B cell (primary cell): Measurements from ENCODE around the gene NLRC5. TPM values are rescaled to one million over a fixed set of nuclear protein-coding genes. Genes with fewer than 3 reads are reported as not detected.

Experiments used
- ATAC-seq: fragments of 200-7000 bp; cut with Tn5 transposase; one replicate; pipeline ENCODE4 v1.10.0; 2021; ENCODE audit warnings: low read depth, mild to moderate bottlenecking, moderate number of reproducible peaks, moderate library complexity
- CTCF ChIA-PET: fragments of 350-600 bp; sonication (Branson Sonifier 250); formaldehyde crosslinking; loops from one replicate; lab custom pipeline; 2021; ENCODE audit warnings: antibody characterized with exemption, inconsistent platforms; lab: Charles Lee
- POLR2A ChIA-PET: fragments of 350-600 bp; sonication (Branson Sonifier 250); formaldehyde crosslinking; loops from one replicate; lab custom pipeline; 2021; ENCODE audit warnings: antibody characterized with exemption; lab: Charles Lee
- DNase-seq: peaks from one replicate; pipeline ENCODE4 v3.0.0; 2013
- H2AFZ ChIP-seq: 2 replicates; pipeline ENCODE4 v1.6.1; 2012; ENCODE audit warnings: mild to moderate bottlenecking, low read depth, low read length; ENCODE audit not compliant: insufficient read depth, poor library complexity, severe bottlenecking
- H3K27ac ChIP-seq, 2 donors: 1 replicate in 1 of 2; 2 replicates in 1 of 2; pipeline ENCODE4 v1.5.1; 2012 to 2013; ENCODE audit warnings: low read length in 2 of 2, mild to moderate bottlenecking in 2 of 2, moderate library complexity in 1 of 2
- H3K27me3 ChIP-seq, 4 experiments: fragments of 200-600 bp in 1 of 4; sonication (generic) in 1 of 4; replicated peaks in 1 of 4; 1 replicate in 2 of 4; 2 replicates in 2 of 4; pipeline versions ENCODE4 v1.6.1 to v1.7.0; 2013 to 2016; ENCODE audit warnings: low read length in 3 of 4, mild to moderate bottlenecking in 2 of 4, mixed read lengths in 1 of 4, moderate library complexity in 1 of 4; ENCODE audit not compliant: insufficient read depth in 4 of 4, control insufficient read depth in 3 of 4; ENCODE audit errors: control extremely low read depth in 1 of 4
- H3K36me3 ChIP-seq, 2 experiments: replicated peaks in 1 of 2; 1 replicate in 1 of 2; 2 replicates in 1 of 2; pipeline versions ENCODE4 v1.6.1 to v1.7.1; 2013; ENCODE audit warnings: low read length in 1 of 2; ENCODE audit not compliant: insufficient read depth in 2 of 2, control insufficient read depth in 1 of 2; ENCODE audit errors: control extremely low read depth in 1 of 2, extremely low read depth in 1 of 2
- H3K4me1 ChIP-seq, 2 donors: fragments of 200-600 bp in 1 of 2; sonication (generic) in 1 of 2; 1 replicate in 1 of 2; 2 replicates in 1 of 2; pipeline versions ENCODE4 v1.5.1 to v1.6.1; 2013 to 2017; ENCODE audit warnings: low read length in 2 of 2; ENCODE audit not compliant: control insufficient read depth in 2 of 2, insufficient read depth in 2 of 2
- H3K4me2 ChIP-seq: replicated peaks from 2 replicates; pipeline ENCODE3; 2012; ENCODE audit warnings: mild to moderate bottlenecking, low read depth, low read length; ENCODE audit not compliant: poor library complexity, severe bottlenecking
- H3K4me3 ChIP-seq, 5 experiments: fragments of 200-600 bp in 1 of 5; sonication (generic) in 1 of 5; 1 replicate in 3 of 5; 2 replicates in 2 of 5; pipeline versions ENCODE4 v1.5.1 to v1.7.0; 2011 to 2016; ENCODE audit warnings: low read length in 4 of 5, mild to moderate bottlenecking in 4 of 5, low read depth in 2 of 5, control low read depth in 1 of 5, moderate library complexity in 1 of 5; ENCODE audit not compliant: insufficient read depth in 1 of 5; ENCODE audit errors: control extremely low read depth in 1 of 5, extremely low read depth in 1 of 5
- H3K79me2 ChIP-seq: fragments of 200-600 bp; sonication (generic); one replicate; pipeline ENCODE4 v1.6.0; 2016; ENCODE audit warnings: low read length; ENCODE audit not compliant: control insufficient read depth, insufficient read depth
- H3K9ac ChIP-seq: fragments of 200-600 bp; sonication (generic); 2 replicates; pipeline ENCODE4 v1.6.1; 2017; ENCODE audit warnings: mild to moderate bottlenecking, low read length, moderate library complexity
- H3K9me3 ChIP-seq, 3 donors: one replicate each; pipeline versions ENCODE4 v1.6.1 to v1.7.1; 2013; ENCODE audit warnings: low read length in 2 of 3; ENCODE audit not compliant: control insufficient read depth in 2 of 3, insufficient read depth in 1 of 3; ENCODE audit errors: control extremely low read depth in 1 of 3
- H4K20me1 ChIP-seq: 2 replicates; pipeline ENCODE4 v1.6.0; 2012; ENCODE audit warnings: mild to moderate bottlenecking, low read length; ENCODE audit not compliant: insufficient read depth, control insufficient read depth, poor library complexity, severe bottlenecking
- H3K27ac Mint-ChIP-seq: one replicate; pipeline ENCODE4 v1.8.0; 2021; ENCODE audit warnings: mixed read lengths
- H3K27me3 Mint-ChIP-seq: one replicate; pipeline ENCODE4 v1.8.0; 2021; ENCODE audit warnings: mixed read lengths
- H3K4me1 Mint-ChIP-seq: one replicate; pipeline ENCODE4 v1.8.0; 2021; ENCODE audit warnings: mixed read lengths
- H3K4me3 Mint-ChIP-seq: one replicate; pipeline ENCODE4 v1.8.0; 2021; ENCODE audit warnings: mixed read lengths
- H3K9me3 Mint-ChIP-seq: one replicate; pipeline ENCODE4 v1.8.0; 2022; ENCODE audit warnings: mixed read lengths; ENCODE audit not compliant: insufficient read depth
- CTCF ChIP-seq: fragments of 200-600 bp; IDR thresholded peaks from one replicate; pipeline ENCODE4 v1.8.0; 2022; ENCODE audit warnings: antibody characterized with exemption, mild to moderate bottlenecking
- EZH2 ChIP-seq: IDR thresholded peaks from 2 replicates; pipeline ENCODE4 v1.6.1; 2012; ENCODE audit warnings: borderline replicate concordance, low read depth, mild to moderate bottlenecking, moderate library complexity, low read length; ENCODE audit not compliant: insufficient read depth, poor library complexity, severe bottlenecking
- WGBS: methylation state at CpG from one replicate; pipeline ENCODE4 v1.1.5; 2013; ENCODE audit warnings: missing lambda C conversion rate; ENCODE audit not compliant: insufficient coverage; 5-methylcytosine and 5-hydroxymethylcytosine counted together
- intact Hi-C: fragments of 100-400 bp; cut with micrococcal nuclease; formaldehyde crosslinking; loops from one replicate; pipeline ENCODE4 v1.10.0; 2022
- polyA plus RNA-seq: library from polyadenylated mRNA; depleted of rRNA; stranded (reverse); fragments of >200 nt; gene quantifications from 2 replicates; pipeline ENCODE4 v1.2.3, GENCODE V29; 2012
- total RNA-seq, 2 donors: library from RNA; stranded (reverse); fragments of 120-200 nt in 1 of 2; gene quantifications; 1 replicate in 1 of 2; 2 replicates in 1 of 2; pipeline versions ENCODE4 v1.2.3 to v1.2.4, GENCODE V29; 2013 to 2022

NLRC5 gene
- total and polyA plus RNA-seq, 2 donors (not counting 1 experiment from before 2014, with no cell fraction given): 349 to 510 TPM

DNA sequence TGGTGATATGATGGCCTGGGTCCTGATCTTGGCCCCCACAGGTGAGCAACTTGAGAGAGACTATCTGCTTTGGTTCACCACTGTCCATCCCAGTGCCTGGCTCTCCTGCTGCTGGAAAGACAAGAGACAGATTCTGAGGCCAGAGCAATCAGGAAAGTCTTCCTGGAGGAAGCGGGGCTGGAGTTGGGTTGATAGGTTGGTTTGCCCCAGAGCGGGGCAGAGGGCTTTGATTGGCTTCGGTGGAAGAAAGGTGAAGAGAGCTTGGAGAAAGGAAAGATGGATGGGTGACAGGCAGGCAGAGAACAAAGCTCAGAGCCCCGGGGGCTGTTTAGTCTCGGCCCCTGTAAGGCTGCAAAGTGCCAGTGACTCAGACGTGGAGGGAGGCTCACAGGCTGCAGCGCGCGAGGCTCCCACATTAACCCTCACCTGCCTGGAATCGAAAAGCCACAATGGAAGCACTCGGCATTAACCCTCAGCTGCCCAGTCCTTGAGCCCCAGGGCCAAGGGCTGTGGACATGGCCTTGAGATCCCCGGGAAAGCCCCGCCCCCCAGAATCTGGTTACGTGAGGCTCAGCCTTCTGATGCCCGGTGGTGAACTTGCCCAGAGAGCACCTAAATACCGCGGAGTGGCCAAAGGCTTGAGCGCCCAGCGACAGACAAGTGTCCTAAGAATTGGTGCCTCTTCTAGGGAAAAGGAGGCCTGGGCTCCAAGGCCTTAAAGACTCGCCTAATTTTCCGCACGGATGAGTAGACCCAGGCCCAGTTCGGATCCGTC lies 102.0 kb downstream of the NLRC5 start:
- Mint-ChIP-seq H3K9me3 (no peaks in the 10 kb centered on the region), H3K4me1 (peaks cover 11% of the 10 kb centered on the region), H3K4me3 (peak overlapping the region; percentile 59), H3K27me3 (peaks cover 24% of the 10 kb centered on the region), H3K27ac (no peak overlapping the region)
- H3K4me2 ChIP-seq: peak overlapping the region; percentile 91
- peak overlapping the region; percentile 72 for H2AFZ ChIP-seq
- TF ChIP-seq CTCF (no peak), EZH2 (no peak)
- H3K79me2 ChIP-seq: no peaks in the 10 kb centered on the region
- peaks cover 13 to 14% of the 10 kb centered on the region in 2 donors for H3K4me1 ChIP-seq
- 38% methylated on average over 23 of the region's 24 CpGs for WGBS
- H3K36me3 ChIP-seq: no peaks in the 10 kb centered on the region
- DNase-seq (peak; percentile 23), ATAC-seq (no peak)
- ChIA-PET CTCF (interaction anchor here (1.0 to 5.5 kb wide), 3 partner anchors 8 to 76 kb away, joined by 3 to 36 read pairs (median 7); no protein-coding TSS in a partner anchor), POLR2A (no interaction called here)
- intact Hi-C loops: loop anchor here (5.0 kb wide), 1 partner anchor 96 kb away; the partner anchor contains the start of genes PSME3IP1 and RSPRY1
- H3K4me3 ChIP-seq: peak overlapping the region in 1 of 5 experiments; percentile 66
- no peaks in the 10 kb centered on the region for H3K9me3 ChIP-seq
- H3K27ac ChIP-seq: no peak overlapping the region
- H3K9ac ChIP-seq: peak overlapping the region; percentile 65
- no peaks in the 10 kb centered on the region for H4K20me1 ChIP-seq
- H3K27me3 ChIP-seq: peaks cover 0 to 36% (median 10%) of the 10 kb centered on the region in 4 experiments
